NCI-H460 (cell line): ENCODE results near the gene ASS1. TPM values are rescaled to one million over a fixed set of nuclear protein-coding genes. Genes with fewer than 3 reads are reported as not detected.
"Not testable (repeated sequence)": the region's sequence is repeated elsewhere in the genome, so short reads cannot be mapped to it uniquely, and the experiment has no call there.

Experiments
- DNase-seq: peaks from one replicate; pipeline ENCODE4 v3.0.0-alpha.2; 2016; ENCODE audit warnings: low read depth; ENCODE audit errors: extremely low read depth
- total RNA-seq: library from RNA; depleted of rRNA; stranded (reverse); fragments of >200 nt; shearing (Covaris generic); gene quantifications from 2 replicates; pipeline ENCODE4 v1.2.3, GENCODE V29; 2014

ASS1 gene
- total RNA-seq, 1 experiment from 2014 or later: 395 TPM

DNA sequence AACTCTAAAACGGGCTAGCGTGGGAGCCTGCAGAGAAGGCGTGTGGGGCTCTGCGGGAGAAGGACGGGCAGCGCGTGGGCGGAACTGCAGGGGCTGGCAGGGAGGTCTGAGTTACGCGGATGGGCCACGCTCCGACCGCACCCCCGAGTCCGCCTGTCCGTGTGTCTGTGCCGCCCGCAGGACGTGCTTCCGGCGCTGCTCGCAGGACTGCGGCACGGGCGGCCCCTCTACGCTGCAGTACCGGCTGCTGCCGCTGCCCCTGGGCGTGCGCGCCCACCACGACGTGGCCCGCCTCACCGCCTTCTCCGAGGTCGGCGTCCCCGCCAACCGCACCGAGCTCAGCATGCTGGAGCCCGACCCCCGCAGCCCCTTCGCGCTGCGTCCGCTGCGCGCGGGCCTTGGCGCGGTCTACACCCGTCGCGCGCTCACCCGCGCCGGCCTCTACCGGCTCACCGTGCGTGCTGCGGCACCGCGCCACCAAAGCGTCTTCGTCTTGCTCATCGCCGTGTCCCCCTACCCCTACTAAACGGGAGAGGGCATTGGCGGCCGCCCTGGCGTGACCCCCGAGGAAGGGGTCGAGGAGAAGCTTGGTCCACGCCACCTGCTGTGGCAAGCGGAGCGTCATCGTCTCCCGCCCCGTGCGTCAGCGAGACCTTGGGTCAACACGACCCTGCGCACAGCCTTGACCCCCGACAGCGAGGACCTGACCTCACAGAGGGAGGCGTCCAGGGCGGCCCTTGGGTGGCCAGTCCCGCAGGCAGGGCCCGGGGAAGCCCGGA lies 11.4 kb upstream of the ASS1 start:
- no peak for DNase-seq

DNA sequence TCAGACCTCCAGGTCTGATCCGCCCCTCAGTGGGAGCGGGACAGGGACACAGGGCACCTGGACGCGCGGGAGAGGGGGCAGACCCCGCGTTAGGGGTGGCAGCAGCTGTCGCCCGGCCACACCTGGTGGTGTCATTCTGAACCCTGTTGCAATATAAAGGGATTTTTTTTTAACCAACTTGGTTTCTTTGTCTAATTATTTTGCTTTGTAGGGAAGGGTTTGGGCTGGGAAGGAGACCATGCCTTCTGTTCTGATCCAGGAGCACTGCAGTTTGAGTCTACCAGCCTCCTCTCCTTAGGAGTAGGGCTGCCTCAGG lies 10.9 kb upstream of the ASS1 start:
- no peak for DNase-seq

DNA sequence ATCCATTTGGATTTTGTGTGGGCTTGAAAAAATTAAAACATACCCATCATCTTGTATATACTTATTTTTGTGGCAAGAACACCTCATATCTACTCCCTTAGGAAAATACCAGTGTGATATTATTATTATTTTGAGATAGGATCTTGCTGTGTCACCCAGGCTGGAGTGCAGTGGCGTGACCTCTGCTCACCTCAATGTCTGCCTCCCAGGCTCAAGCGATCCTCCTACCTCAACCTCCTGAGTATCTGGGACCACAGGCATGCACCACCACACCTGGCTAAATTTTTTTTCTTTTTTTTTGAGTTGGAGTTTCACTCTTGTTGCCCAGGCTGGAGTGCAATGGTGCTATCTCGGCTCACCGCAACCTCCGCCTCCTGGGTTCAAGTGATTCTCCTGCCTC lies 10.1 kb upstream of the ASS1 start:
- not testable (repeated sequence) for DNase-seq

DNA sequence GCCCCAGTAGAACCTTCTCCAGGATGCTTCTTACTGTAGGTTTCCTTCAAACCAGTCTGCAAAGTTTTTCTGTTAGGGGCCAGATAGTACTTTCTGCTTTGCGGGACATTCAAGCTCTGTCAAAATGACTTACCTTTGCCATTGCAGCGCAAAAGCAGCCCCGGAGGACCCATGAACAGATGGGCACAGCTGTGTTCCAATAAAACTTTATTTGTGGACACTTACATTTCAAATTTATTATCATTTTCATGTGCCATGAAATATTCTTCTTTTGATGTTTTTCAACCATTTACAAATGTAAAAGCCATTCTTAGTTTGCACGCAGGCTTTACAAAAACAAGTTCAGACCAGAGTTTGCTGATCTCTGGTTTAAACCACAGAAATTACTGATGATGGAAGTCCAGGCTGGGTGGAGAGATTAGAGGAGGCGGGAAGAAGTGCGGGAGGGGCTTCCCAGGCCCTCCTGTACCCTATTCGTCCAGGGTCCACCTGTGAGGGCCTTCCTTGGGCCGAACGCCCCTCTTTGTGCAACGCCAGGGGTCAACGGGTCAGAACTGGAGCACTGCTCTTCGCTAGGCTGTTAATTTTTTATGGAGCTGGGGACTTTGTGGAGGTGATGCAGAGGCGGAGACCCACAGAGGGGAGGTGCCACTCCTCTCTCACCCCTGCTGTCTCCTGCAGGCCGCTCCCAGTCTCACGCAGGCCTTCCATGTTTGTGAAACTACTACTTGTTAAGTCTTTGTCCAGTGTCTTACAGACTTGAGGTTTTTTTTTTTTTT lies 7.6 kb upstream of the ASS1 start:
- no peak for DNase-seq

DNA sequence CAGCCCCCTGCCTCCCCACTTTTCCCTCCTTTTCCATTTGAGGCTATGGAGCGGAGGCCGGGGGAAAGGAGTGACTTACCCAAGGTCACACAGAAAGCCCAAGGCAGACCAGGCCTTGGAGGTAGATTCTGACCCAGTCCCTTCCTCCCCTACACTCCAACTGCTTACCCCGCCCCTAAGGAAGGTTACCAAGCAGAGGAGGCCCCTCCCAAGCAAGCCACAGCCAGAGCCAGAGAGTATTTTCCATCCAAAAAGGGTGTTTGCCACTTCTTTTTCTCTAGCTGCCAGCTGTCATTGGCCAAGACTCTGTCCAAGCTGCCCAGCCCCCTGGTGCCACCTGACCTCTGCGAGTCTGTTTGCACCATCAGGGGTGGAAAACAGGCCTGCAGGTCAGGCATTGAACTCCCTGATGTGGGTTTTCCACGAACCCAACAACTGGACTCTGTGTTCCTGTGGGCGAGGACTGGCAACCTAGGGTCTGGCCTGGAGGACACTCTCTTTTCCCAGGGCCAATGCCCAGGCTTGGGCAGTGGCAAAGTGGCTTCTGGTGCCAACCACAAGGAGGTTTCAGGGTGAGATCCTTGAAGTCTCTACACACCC lies 6.3 kb upstream of the ASS1 start:
- DNase-seq: no peak

DNA sequence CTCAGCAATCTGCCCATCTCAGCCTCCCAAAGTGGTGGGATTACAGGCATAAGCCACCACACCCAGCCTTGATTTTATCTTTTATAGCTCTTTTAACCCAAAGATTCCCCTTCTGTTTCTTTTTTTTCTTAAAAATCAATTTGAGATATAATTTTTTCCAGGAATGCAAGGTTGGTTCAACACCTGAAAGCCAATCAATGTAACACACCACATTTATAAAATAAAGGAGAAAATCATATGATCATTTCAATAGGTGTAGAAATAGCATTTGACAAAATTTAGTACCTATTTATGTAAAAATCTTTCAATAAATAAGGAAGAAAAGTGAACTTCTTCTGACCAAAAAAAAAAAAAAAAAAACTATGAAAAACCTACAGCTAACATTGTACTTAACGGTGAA lies 3.7 kb upstream of the ASS1 start:
- DNase-seq: no peak

DNA sequence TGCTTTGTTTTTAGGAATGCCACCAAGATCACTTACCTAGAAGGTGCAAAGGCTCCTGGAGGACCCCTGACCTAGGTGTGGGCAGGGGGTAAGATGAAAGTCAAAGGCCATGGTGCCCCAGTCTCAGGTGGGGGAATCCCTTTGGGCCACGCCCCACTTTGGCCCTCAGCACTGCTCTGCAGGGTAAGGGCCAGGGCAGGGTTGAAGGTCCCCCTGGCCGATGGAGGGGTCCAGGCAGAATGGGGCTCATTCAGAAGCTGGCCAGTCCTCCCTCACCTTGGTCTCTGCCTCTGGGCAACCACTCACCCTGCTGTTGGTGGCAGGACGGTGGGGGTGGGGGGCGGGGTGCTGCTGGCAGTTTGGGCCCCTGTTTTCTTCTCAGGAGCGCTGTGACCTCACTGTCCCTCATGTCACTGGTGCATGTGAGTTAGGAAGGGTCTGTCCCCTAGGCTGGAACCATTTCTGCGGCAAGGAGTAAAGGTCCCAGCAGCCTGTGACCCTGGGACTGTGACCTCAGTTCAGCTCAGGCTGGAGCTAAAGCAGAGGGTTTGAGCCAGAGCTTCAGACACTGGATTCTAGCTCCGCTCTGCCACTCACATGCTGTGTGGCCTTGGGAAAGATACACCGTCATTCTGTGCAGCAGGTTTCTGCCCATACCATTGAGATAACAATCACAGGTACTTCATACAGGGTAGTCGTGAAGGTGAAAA lies 1.9 kb upstream of the ASS1 start:
- DNase-seq: no peak

DNA sequence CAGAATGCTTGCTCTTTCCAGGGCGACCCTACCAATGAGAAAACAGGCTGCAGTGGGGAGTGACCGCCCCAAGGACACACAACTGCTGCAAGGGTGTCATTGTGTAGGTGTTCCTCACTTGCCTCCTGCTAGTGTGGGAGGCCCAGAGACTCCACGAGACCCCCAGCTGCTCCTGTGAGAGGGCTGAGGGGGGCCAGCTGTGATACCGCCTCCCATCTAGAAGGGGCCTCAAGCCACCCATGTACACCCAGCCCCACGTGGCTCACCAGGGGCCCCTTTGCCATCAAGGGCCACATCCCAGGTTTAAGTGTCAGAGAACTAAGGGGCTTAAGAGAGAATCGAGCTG lies 1.3 kb upstream of the ASS1 start:
- DNase-seq: no peak

DNA sequence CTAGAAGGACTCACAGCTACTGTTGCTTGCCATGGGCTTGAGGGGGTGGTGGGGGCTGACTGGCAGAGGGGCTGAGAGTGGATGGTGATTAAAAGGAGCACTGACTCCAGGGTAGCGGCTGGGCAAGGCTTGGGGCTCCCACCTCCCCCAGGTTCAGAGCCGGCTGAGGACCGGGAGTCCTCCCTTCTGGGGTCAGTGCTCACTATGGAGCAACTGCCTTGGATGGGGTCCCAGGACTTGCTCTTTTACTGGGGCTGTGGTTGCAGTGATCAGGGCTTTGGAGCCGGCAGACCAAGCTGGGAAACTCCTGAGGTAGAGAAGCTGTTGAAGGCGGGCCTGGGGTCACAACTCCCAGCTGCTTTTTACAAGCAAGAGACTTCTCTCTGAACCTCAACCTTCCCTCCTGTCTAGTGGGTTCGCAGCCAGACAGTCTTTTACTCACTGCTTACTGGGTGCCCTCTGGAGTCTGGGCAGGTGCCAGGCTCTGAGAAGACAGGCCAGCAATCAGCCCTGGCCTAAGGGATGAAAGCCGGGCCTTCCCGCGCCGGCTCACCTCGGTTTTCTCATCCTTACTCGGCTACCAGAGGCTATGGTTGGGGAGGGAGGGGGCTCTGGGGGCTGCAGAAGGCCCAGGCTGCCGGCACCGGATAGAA lies 795 bp upstream of the ASS1 start:
- no peak for DNase-seq

DNA sequence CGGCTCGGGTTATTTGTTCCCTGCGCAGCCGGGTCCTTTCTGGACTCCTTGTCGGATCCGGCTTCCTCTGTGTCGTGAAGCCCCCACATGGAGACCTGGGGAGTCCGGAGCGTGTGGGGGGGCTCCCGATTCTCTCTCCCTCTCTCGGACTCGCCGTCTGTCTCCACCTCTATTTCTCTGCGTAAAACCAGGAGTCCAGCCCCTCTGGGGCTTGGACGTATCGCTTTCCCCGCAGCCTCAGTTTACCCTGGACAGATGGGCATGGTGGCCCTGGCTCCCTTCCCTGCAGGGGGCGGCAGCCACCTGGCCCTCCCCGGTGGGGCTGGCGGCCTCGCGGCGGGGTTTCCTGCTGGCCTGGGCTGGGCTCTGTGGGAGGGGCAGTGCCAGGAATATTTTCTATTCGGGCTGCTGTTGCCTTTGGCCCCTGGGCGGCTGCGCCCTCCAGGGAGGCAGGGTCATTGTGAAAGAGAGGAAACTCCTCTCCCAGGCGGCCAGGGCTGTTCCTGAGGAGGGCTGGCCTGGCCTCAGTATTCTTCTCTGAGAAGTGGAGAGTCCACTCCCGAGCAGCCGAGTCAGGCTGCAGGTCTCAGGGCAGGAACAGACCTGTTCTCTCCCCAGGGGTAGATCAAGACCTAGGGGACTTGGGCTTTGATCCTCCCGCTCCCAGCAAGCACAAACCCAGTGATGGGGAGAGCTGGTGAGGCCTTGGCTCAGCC lies 665 bp downstream of the ASS1 start:
- DNase-seq: no peak

DNA sequence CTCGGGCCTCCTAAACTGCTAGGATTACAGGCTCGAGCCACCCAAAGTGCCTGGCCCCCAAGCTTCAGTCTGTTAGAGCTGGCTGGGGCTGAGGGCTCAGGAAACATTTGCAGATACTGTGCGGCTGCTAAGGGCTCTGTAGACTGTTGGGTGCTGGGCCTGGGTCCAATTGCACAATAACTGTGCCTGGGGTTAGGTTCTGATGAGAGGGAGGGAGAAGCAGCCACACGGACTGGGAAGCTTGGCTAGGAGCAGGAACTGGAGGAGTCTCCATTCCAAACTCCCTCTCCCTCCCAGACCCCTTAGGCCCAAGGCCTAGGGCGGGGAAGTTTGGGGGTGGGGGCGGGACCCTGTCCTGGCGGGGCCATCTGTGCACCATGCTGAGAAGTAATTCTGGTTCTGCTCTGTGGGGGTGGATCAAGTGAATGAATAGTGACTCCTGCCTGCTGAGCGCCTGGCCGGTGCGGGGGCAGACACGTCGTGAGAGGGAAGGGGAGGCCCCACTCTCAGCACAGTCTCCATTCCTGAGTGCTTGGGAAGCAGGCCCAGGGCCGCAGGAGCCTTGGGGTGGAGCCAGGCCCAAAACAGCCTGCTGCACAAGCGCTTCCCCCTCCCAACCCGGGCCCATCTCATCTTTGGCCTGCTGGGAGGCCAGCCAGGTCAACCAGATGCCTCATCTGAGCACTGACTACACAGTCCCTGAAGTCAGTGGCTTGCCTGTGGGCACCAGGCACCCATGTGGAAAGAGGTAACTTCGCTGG lies 1.5 kb downstream of the ASS1 start:
- no peak for DNase-seq

DNA sequence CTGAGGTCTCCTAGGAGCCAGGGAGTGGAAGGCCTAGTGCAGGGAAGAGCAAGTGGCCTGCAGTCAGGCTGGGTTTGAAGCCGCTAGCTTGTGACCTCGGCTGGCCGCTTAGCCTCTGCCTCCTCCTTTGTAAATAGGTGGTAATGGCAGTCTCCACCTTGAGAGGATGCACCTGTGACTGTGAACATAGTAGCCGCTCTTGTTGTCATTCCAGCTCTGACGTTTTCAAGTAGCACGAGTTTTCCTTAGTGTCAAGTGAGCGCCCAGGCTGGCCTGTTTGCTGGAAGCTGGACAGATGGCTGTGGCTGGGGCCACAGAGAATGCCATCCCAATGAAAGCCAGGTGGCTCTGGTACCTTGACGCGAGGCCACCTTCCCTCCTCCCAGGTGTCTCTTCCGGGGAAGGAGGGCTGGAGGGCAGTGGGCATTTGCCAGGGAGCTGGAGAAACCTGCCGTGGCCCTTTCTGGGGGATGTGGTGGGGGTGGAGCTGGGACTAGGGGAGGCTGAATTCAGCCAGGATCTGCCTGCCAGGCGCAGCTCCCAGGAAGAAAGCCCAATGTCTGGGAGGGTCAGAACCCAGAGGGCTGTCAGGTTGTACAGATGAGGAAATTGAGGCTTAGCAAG lies 2.5 kb downstream of the ASS1 start:
- no peak for DNase-seq

DNA sequence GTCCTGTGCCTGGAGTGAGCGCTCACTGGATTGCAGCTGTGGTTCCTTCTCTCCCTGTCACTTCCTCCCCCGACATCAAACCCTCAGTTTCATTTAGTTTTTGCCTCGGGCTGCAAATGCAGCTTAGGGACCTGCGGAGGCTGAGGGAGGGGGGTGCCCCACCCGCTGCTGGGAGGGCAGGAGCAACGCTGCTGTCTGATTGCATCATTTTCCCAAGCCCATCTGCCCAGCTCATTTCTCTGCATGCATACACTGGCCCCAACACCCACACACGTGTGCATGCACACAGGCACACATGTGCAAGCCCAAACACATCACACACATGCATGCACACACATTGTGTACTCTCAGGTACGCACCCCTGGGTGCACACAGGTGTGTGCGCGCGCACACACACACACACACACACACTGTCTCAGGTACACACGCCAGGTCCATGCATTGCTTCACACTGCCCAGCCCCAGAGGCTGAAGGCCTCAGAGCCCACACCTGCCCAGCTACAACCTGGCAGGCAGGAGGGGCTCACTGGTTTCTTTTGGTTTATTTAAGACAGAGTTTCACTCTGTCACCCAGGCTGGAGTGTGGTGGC lies 3.4 kb downstream of the ASS1 start:
- DNase-seq: no peak

DNA sequence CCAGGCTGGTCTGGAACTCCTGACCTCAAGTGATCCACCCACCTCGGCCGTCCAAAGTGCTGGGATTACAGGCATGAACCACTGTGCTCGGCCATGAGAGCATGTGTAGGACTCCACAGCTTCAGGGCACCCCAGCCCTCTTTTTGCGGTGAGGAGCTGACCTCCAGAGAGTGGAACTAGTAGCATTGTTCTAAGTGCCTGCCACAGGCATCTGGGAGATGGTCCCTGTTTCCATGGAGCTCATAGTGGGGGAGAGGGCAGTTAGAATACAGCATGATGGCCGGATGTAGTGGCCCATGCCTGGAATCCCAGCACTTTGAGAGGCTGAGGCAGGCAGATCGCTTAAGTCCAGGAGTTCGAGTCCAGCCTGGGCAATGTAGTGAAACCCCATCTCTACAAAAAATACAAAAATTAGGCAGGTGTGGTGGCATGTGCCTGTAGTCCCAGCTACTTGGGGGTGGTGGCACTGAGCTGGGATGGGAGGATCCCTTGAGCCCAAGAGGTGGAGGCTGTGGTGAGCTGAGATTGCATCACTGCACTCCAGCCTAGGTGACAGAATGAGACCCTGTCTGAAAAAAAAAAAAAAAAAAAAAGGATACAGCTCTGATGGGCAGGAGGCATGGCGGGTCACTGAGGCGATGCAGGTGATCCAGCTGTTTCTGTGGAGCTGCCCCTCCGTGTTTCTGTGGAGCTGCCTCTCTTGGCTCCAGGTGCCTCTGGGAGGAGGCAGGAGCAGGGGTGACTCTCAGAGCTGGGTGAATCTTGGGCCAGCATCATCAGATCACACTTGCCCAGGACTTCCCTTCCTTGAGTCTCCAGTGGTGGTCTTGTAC lies 4.2 kb downstream of the ASS1 start:
- no peak for DNase-seq

DNA sequence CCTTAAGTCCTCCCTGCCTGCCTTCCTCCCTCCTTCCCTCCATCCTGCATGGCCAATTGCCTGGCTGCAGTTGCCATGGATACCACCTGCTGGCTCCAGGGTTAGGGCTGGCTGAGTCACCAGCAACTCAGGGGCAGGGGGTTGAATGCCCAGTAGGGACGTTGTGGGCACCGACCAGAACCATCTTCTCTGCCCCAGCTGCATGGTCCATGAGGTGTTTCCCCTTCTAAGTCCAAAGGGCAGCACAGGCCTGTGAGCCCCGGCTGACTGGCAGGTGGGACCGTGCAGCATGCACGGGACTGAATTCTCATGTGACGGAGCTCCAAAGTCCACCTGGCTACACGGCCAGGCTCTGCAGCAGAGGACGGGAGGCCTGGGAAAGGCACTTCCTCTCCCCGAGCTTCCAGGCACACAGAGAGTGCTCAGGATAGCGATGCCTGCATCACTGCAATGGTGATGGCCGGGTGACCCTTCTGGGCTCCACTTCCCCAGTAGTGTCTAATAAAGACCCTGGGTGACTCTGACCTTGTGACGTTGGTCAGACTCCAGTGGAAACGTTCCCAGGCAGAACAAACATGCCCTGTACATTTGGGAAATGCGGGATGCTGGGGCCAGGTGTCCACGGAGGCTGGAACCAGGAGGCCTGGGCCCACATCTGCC lies 5.7 kb downstream of the ASS1 start:
- no peak for DNase-seq

DNA sequence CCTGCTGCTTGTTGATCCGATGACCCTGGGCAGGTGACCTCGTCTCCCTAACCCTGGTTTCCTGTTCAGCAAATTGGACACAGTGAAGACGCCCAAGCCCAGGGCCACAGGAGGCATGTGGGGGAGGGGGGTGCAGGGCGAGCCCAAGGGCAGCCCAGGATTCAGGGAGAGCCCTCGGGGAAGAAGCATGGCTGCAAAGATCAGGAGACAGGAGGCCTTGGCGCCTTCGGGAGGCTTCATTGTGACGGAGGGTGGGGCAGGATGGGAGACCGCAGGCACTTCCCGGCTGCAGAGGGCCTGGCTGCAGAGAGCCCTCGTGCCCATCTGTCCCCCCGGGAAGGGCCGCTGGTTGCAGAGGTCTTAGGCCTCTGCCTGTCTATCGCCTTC lies 6.2 kb downstream of the ASS1 start:
- DNase-seq: no peak
